OCI-LY3 (cell line): ENCODE results near the gene LDB2.

ENCODE experiments used
- EZH2phosphoT487 ChIP-seq: fragments of 200-600 bp; shearing (Covaris generic); IDR thresholded peaks from 2 replicates; pipeline ENCODE4 v1.6.1; 2018; ENCODE audit warnings: antibody characterized with exemption, mixed run types, low read depth
- TF ChIP-seq, protein P1 (sequence below): fragments of 200-600, 300-600 bp; sonication (generic); IDR thresholded peaks from 2 replicates; pipeline ENCODE4 v1.5.1; 2014; ENCODE audit warnings: antibody characterized with exemption, low read length, low read depth

DNA sequence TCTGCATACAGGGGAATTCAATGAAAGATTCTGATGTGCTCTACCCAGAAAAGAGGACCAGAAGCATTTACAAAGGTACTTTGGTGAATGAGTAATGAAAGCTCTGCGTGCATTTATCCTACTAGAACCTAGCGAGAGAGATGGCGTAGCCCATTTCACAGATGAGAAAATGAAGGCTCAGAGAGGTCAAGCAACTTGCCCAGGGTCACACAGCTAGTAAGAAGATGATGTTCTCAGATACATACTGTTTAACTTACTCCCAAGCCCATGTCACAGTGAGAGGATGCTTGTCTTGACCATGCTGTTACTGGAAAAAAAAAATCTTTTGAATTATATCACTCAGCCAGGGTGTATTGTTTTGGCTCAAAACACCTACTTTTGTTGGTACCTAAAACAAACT lies 317.3 kb downstream of the LDB2 start:
- TF ChIP-seq, protein P1, sequence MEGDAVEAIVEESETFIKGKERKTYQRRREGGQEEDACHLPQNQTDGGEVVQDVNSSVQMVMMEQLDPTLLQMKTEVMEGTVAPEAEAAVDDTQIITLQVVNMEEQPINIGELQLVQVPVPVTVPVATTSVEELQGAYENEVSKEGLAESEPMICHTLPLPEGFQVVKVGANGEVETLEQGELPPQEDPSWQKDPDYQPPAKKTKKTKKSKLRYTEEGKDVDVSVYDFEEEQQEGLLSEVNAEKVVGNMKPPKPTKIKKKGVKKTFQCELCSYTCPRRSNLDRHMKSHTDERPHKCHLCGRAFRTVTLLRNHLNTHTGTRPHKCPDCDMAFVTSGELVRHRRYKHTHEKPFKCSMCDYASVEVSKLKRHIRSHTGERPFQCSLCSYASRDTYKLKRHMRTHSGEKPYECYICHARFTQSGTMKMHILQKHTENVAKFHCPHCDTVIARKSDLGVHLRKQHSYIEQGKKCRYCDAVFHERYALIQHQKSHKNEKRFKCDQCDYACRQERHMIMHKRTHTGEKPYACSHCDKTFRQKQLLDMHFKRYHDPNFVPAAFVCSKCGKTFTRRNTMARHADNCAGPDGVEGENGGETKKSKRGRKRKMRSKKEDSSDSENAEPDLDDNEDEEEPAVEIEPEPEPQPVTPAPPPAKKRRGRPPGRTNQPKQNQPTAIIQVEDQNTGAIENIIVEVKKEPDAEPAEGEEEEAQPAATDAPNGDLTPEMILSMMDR: no peak
- no peak for TF ChIP-seq EZH2phosphoT487
